Glutamatergic neuron (in vitro differentiated cells): ENCODE measurements around the gene ATIC. TPM values are rescaled to one million over a fixed set of nuclear protein-coding genes. Genes with fewer than 3 reads are reported as not detected.

Source experiments
- DNase-seq: peaks from one replicate; pipeline ENCODE4 v3.0.0; 2022
- H3K27ac Mint-ChIP-seq: one replicate; pipeline ENCODE4 v1.8.0; 2020; ENCODE audit warnings: mild to moderate bottlenecking, mixed read lengths, inconsistent platforms; ENCODE audit not compliant: unreplicated experiment
- H3K27me3 Mint-ChIP-seq: one replicate; pipeline ENCODE4 v1.8.0; 2020; ENCODE audit warnings: mild to moderate bottlenecking, moderate library complexity, mixed read lengths, inconsistent platforms; ENCODE audit not compliant: unreplicated experiment
- H3K36me3 Mint-ChIP-seq: one replicate; pipeline ENCODE4 v1.8.0; 2020; ENCODE audit warnings: mild to moderate bottlenecking, mixed read lengths, inconsistent platforms; ENCODE audit not compliant: unreplicated experiment
- H3K4me1 Mint-ChIP-seq: one replicate; pipeline ENCODE4 v1.8.0; 2020; ENCODE audit warnings: mild to moderate bottlenecking, low read depth, mixed read lengths, inconsistent platforms; ENCODE audit not compliant: unreplicated experiment
- H3K4me3 Mint-ChIP-seq: one replicate; pipeline ENCODE4 v1.8.0; 2020; ENCODE audit warnings: mild to moderate bottlenecking, mixed read lengths, inconsistent platforms; ENCODE audit not compliant: unreplicated experiment
- H3K9me3 Mint-ChIP-seq: one replicate; pipeline ENCODE4 v1.8.0; 2020; ENCODE audit warnings: mild to moderate bottlenecking, moderate library complexity, mixed read lengths, inconsistent platforms; ENCODE audit not compliant: unreplicated experiment
- CTCF ChIP-seq: fragments of 200-600 bp; sonication (generic); IDR thresholded peaks from one replicate; pipeline ENCODE4 v1.5.0; 2021; ENCODE audit not compliant: partially characterized antibody, unreplicated experiment
- total RNA-seq: library from RNA; stranded (reverse); fragmentation: NEBNext Ultra II Directional; extraction: Animal tissue kit (Norgen Biotek cat#: 25700); gene quantifications from one replicate; pipeline ENCODE4 v1.2.1, GENCODE V29; 2021; ENCODE audit not compliant: unreplicated experiment

Gene ATIC
- total RNA-seq, 1 donor from 2014 or later: 51.5 TPM

GRCh38 chr2:215320102-215320501 lies 8.2 kb downstream of the ATIC start:
- Mint-ChIP-seq H3K36me3 (peaks cover 11% of the 10 kb centered on the region), H3K4me3 (no peak overlapping the region), H3K4me1 (no peaks in the 10 kb centered on the region), H3K27me3 (no peaks in the 10 kb centered on the region), H3K27ac (no peak overlapping the region), H3K9me3 (no peaks in the 10 kb centered on the region)
- DNase-seq: no peak
- TF ChIP-seq CTCF: no peak

GRCh38 chr2:215320679-215321078 lies 8.8 kb downstream of the ATIC start:
- no peaks in the 10 kb centered on the region for H3K9me3 Mint-ChIP-seq
- TF ChIP-seq CTCF: no peak
- no peak overlapping the region for H3K4me3 Mint-ChIP-seq
- no peak overlapping the region for H3K27ac Mint-ChIP-seq
- H3K4me1 Mint-ChIP-seq: no peaks in the 10 kb centered on the region
- DNase-seq: no peak
- no peaks in the 10 kb centered on the region for H3K27me3 Mint-ChIP-seq
- H3K36me3 Mint-ChIP-seq: peaks cover 10% of the 10 kb centered on the region

- peaks cover 5% of the 10 kb centered on the region for H3K9me3 Mint-ChIP-seq
- no peak for DNase-seq
- peaks cover 15% of the 10 kb centered on the region for H3K36me3 Mint-ChIP-seq
- H3K4me1 Mint-ChIP-seq: peaks cover 12% of the 10 kb centered on the region
- no peak overlapping the region for H3K27ac Mint-ChIP-seq
- peaks cover 4% of the 10 kb centered on the region for H3K27me3 Mint-ChIP-seq
- H3K4me3 Mint-ChIP-seq: no peak overlapping the region
- TF ChIP-seq CTCF: no peak
Measured at GRCh38 chr2:215324811-215325210, 13.0 kb downstream of the ATIC start.

GRCh38 chr2:215328066-215328465 lies 16.2 kb downstream of the ATIC start:
- no peak for TF ChIP-seq CTCF
- H3K4me1 Mint-ChIP-seq: peaks cover 12% of the 10 kb centered on the region
- H3K9me3 Mint-ChIP-seq: peaks cover 5% of the 10 kb centered on the region
- H3K27ac Mint-ChIP-seq: peak overlapping the region; percentile 48
- no peak for DNase-seq
- H3K36me3 Mint-ChIP-seq: peaks cover 11% of the 10 kb centered on the region
- peaks cover 4% of the 10 kb centered on the region for H3K27me3 Mint-ChIP-seq
- H3K4me3 Mint-ChIP-seq: no peak overlapping the region

- Mint-ChIP-seq H3K27ac (no peak overlapping the region), H3K36me3 (no peaks in the 10 kb centered on the region), H3K27me3 (no peaks in the 10 kb centered on the region), H3K9me3 (peaks cover 2% of the 10 kb centered on the region), H3K4me3 (no peak overlapping the region), H3K4me1 (peaks cover 4% of the 10 kb centered on the region)
- DNase-seq: no peak
- no peak for TF ChIP-seq CTCF
Measured at GRCh38 chr2:215332872-215333595, 21.2 kb downstream of the ATIC start.
